NCI-H2029 (cell line): ENCODE results near the gene CEP76.
A peak's percentile ranks its signal among the peaks of the same experiment; 100 is the strongest.
"Not testable (repeated sequence)": the region's sequence is repeated elsewhere in the genome, so short reads cannot be mapped to it uniquely, and the experiment has no call there.

Experiments used
- DNase-seq: peaks from one replicate; lab custom pipeline; 2025; lab: John Stamatoyannopoulos, UW

Gene CEP76

DNA sequence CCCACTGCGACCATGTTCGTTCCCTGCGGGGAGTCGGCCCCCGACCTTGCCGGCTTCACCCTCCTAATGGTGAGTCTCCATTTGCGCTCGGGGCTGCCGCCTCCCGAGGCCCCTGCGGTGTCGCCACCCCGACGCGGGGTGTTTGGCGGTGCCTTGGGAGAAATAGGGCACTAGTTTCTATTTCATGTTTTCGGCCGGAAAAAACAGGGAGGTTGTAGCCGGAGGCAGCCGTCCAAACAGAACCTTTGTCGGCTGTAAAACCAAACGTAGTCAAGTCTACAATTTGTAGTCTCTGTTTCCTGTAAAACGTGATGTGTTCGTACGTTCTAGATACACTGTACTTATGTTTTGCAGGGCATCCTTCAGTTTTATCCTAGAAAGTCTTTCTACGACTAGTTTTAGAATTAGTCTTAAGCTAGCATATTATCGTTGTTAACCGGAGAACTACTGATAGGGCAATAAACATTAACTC lies 609 bp upstream of the CEP76 start:
- no peak for DNase-seq

DNA sequence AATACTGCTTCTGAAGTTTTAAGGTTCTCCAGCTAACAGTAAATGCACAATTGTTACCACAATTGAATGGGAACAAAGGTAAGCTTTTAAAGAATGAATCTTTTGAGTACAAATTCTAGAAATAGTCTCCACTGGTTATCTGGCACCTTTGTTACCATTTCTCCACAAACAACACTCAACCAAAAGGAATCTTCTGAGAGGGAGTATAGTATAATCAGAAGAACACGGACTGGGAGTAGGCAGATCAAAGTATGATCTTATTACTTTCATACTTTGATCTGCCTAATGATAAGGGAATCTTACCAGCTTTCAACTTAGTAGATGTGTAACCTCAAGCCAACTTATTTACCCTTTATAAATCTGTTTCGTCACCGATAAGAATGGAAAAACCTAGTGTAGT lies 1.4 kb downstream of the CEP76 start:
- no peak for DNase-seq

DNA sequence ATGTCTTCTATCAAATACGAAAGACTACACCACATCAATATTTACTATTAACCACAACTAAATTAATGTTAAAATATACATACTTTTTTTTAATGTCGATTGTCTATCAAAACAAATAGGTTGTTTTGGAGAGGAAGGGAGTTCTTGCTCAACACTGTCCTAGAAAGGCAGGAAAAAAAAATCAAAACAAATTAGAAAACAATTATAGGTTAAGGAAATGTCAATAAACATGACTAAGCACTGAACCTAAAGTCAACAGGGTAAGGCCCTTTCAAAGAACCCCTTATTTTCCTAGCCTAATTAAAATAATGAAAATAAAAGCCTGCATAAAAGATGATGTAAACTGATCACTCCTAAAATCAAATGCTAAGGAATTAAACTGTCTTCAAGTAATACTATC lies 2.8 kb downstream of the CEP76 start:
- DNase-seq, result no peak

DNA sequence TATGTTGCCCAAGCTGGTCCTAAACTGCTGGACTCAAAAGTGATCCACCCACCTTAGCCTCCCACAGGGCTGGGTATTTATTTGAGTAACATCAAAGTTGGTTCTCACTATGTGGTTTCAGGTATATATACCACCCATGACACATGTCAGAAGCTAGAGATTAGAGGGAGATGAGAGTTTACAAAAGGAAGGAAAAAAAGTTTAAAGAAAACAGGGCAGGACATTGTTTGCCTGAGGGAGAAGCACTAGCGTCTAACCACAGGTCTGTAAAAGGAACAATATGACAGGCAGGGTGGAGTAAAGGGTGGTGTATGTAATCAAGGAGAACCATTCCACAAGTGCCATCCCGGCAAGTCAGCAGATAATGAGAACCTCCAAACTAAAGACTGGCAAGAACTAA lies 8.5 kb downstream of the CEP76 start:
- DNase-seq, result no peak

DNA sequence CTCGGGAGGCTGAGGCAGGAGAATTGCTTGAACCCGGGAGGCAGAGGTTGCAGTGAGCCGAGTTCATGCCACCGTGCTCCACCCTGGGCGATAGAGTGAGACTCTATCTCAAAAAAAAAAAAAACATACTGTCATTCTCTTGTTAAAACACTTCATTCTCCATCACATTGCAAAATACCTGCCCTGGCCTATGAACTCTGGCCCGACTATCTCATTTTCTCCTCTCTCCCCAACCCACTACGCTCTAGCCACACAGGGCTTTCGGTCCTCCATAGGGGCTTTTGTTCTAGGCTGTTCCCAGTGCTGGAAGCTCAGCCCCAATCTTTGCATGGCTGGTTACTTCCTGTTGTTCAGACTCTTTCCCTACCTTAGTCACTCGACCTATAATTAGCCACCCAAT lies 10.3 kb downstream of the CEP76 start:
- DNase-seq, result no peak

DNA sequence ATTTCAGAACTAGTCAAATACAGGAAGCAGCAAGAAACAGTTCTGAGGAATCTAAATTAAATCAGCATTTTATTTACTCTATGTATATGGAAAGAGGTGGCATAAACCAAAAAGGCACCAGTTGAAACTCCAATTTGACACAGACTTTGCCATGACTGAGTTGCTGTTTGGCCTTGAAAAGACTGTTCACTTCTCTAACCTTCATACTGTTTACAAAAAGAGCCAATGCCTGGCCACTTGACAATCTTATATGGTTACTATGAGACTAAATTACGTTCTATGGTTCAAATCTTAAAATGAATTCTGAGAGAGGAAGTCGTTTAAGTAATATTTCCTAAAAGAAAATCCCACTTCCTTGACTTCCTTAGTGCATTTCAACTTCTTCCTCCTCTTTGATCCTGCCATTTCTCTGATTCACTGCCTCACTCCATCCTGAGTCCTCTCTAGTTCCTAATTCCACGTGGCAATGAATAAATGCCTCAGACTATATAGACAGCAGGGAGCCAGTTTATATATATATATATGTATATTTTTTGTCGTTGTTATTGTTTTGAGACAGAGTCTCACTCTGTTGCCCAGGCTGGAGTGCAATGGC lies 13.2 kb downstream of the CEP76 start:
- no peak for DNase-seq

DNA sequence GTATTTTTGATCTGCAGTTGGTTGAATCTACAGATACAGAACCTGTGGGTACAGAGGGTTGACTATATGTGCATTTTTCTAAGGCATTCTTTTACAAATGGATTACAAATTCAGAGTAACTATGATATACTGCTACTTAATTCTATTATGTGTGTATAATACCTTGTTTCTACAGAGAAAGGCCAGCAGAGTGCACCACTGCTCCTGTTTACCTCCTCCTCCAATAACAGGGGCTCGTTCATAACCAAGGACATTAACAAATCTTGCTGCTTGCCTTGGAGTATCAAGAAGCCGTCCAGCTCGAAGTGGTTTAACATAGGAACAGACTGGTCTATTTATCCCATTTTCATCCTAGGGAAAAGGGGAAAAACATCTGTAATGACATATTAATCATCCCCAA lies 16.4 kb downstream of the CEP76 start:
- DNase-seq, result no peak

DNA sequence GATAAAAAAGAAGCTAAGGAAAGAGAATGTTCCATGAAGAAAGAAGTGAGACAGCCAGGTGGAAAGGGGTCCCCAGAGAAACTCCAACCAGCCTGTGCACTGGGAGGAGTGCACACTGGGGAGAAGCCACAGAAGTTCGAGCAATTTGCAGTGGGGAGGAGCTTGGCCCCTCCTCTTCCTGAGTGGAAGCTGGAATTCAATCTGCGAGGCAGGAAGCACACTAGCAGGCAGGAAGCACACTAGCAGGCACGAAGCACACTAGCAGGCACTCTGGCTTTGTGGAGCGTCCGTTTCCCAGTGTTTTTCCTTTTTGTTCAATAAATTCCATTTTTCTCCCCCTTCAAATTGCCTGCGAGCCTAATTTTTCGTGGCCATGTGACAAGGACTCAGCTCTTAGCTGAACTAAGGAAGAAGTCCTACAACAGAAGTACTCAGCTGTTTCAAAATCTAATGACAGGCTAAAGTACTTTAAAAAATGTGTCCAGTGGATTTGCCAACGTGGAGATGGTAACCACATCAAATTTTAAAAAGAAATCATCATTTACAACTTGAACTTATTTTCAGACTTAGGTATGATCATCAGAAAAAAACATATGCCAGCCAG lies 23.2 kb downstream of the CEP76 start:
- no peak for DNase-seq

DNA sequence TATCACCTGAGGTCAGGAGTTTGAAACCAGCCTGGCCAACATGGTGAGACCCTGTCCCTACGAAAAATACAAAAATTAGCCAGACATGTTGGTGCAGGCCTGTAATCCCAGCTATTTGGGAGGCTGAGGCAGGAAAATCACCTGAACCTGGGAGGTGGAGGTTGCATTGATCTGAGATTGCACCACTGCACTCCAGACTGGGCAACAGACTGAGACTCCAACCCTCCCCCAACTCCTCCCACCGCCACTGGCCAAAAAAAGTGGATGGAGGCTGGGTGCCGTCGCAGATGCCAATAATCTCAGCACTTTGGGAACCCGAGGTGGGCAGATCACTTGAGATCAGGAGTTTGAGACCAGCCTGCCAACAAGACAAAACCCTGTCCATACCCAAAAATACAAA lies 34.5 kb downstream of the CEP76 start:
- DNase-seq, result no peak

DNA sequence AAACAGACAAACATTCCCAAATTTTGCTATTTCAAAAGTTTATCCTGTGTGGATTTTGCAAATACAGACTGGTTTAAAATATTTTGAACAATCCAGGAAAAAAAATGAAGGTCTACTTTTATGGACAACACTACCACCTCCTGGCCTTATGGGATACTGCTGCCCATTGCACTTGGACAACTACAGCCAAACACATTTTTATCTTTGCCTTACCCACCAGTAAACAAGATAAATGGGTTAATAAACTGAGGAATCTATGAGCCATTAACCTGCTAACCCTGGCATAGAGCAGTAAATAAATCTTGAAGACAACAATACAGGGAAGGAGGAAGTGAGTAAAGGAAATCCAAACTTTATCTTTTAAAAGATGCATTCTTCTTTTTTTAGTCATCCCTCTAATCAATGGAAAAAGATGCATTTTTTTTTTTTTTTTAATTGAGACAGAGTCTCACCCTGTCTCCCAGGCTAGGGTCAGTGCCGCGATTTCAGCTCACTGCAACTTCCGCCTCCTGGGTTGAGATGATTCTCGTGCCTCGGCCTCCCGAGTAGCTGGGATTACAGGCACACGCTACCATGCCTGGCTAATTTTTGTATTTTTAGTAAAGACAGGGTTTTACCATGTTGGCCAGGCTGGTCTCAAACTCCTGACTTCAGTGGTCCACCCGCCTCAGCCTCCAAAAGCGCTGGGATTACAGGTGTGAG lies 42.5 kb downstream of the CEP76 start:
- no peak for DNase-seq

DNA sequence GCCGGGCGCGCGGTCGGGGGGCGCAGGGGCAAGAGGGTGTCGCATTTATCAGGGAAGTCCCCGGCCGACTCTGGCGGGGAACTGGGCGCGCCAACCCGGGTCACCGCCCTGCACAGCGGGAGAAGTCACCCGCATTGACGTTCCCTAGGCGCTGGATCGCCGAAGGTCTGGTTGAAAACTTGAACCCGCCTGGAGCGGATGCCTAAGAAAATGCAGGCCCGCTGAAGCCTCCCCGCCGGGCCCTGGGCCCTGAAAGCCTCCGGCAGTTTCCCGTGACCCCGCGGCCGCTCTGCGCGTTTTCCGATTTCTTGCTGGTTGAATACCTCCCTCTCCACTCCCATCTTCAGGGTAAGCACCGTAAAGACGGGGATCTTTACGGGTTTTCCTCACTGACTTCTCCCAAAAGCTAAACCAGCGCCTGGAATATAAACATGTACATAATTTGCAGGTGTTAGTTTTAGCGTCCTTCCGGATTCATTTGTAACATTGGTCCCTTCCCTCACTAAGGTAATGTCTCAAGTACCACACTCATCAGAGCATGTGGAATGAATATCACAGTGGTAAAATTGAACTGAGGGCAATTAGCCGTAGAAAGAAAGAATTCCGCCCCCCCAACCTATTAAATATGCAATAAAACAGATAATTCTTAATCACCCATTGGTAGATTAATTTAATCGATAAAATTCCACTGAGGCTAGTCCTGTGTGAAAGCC lies 43.9 kb downstream of the CEP76 start:
- no peak for DNase-seq

DNA sequence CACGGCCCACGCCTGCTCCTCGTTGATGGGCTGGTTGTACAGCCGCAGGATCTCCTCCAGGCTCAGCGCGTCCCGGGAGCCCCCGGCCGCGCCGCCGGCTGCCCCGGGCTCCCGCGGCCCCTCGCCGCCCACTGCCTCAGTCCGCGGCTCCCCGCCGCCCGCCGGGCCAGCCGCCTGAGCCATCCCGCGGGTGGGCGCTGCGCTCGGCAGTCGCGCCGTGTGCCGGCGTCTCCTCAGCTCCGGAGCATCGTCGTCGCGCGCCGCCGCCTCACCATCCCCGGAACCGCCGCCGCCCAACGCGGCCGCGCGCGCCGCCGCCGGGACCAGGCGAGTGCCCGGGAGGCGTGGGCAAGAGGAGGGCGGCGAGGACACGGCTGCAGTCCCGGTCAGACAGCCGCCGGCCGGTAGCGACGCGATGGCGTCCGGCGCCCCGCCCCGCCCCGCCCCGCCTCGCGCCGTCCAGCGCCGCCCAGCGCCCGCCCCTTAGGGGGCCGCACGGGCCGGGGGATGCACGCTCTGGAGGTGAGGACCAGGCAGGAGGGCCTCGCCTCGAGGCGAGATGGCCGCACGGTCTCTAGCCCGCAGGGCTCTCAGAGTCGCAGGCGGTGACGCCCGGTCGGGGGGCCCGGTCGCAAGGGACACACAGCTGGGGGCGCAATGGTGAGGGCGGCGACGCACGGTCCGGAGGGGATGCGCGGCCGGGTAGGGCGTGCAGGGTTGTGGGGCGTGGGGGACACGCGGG lies 44.7 kb downstream of the CEP76 start, which contains the start of gene SPIRE1:
Gene SPIRE1 (minus strand): TSS at position 424 of the 742 bp plus-strand sequence. CDS start 241 bp downstream, at position 183.
- DNase-seq, result peak; percentile 22

DNA sequence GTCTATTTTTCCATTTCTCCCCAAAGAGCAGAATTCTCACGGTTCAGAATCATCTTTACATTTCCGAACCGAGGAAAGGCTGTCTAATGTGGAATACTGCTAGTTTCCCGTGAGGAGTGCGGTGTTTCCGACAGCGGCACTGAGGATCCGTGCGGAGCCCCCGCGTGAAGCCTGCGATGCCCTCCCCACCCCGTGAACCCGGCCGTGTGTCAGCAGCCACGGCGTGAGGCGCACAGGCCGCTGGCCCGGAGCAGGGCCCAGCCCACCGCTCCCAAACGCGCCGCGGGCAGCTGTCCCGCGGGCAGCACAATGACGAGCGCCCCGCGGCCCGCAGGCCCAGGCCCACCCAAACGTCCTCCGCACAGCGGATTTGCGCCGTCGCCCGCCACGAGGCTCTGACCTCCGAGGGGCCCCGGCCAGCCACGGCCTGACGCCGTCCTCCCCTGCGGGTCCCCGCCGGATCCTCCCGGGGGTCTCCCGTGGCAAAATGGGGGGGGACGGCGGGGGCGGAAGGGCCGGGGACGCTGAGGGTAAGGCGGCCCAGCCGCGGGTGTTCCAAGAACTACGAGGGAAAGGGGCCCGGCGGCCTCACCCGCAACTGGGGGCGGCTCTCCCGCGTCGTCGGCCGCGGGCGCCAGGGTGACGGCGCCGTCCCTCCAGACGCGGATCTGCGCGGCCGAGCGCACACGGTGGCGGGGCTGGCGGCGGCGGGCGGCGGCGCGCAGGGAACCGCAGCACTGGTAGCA lies 45.4 kb downstream of the CEP76 start:
- no peak for DNase-seq

DNA sequence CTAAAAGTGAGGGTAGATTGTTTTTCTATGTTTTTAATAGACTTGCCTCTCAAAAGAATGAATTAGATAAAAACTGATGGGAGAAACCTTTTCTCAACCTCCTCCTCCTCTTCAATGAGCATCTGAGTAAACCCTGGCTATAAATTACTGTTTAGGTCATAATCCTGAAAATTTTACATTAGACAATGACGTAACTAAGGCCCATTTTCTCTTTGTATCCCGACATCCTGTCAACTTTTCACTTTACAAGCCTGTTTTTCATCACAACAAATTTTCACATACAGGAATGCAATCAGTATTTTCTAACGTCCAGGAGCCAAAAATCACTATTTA lies 46.0 kb downstream of the CEP76 start:
- DNase-seq, result no peak

DNA sequence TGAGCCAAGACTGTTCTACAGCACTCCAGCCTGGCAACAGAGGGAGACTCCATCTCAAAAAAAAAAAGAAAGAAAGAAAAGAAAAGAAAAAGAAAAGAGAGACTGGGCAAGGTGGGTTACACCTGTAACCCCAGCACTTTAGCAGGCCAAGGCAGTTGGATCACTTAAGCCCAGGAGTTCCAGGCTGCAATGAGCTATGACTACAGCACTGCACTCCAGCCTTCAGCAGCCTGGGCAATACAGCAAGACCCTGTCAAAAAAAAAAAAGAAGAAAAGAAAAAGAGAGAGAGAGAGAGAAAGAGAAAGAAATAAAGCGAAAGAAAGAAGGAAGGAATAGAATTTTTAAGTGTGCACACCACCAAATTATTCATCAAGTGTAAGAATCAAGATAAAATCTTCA lies 47.6 kb downstream of the CEP76 start:
- DNase-seq, result no peak

DNA sequence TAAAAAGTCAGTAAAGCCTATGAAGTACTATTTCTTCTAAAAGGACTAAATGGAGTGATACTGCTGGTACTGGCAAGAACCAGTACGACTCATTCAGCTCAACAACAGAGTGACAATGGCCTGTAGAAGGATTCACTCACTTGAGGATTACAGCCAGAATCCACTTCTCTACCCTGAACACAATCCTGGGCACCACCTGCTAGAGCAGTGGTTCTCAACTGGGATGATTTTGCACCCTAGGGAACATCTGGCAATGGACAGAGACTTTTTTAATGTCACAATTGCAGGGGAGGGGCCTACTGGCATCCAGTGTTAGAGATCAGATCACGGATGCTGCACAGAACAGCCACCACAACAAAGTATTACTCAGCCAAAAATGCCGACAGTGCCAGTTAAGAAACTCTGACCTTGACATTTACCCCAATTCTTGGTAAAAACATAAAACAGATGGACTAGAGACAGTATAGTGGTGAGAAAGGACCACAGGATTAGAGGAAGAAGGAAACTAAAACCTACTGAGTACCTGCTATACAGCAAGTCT lies 49.6 kb downstream of the CEP76 start:
- DNase-seq, result no peak

DNA sequence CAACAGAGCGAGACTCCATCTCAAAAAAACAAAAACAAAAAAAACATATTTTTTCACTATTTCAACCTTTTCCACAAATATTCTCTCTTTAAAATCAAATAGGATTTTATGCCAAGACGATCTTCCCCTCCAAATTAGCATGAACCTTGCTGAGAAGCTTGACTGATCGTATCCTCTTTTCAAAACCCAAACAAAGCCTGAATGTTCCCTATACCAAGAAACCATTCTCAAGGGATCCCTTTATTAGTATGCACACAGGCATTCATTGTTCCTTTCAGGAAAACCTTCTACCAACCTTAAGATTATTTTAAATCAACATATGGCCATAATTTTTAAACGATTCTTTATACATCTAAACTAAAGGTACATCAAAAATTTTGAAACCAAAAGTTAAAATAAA lies 50.9 kb downstream of the CEP76 start:
- no peak for DNase-seq

DNA sequence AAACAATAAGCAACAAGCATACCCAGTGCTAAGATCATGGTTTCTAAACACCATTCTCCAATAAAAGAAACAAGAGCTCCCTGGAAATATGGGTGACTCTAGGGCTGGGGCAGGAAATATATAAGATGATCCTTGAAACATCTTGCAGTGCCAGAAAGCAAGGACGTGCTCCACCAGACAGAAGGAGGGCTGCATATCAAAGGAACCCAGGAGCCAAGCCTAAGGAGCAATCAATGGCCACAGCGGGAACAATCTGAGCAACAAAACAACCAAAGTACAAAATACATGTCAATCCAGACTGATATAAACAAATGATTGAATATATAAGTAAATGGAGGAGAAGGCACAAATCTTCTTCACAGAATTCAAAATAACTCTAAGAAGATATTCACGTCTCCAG lies 54.8 kb downstream of the CEP76 start:
- no peak for DNase-seq

DNA sequence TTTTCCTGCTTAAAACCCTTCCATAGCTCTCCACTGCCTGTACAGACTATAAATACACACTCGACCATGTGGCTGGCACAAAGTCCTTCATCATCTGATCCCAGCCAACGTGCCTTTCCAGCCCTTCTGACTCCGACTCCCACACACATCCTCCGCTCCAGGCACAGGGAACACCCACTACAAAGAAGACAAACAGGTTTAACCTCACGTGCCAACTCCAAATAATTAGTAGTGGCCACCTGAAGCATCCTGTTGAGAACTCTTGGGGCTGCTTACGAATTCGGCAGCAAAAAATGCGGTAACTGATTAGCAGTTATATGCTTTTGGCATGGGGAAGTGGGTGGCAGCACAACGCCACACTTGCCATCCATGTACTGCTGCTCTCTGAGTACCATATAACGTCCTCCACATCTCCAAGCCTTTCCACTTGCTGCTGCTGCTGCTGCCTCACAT lies 56.7 kb downstream of the CEP76 start:
- DNase-seq, result peak; percentile 81

DNA sequence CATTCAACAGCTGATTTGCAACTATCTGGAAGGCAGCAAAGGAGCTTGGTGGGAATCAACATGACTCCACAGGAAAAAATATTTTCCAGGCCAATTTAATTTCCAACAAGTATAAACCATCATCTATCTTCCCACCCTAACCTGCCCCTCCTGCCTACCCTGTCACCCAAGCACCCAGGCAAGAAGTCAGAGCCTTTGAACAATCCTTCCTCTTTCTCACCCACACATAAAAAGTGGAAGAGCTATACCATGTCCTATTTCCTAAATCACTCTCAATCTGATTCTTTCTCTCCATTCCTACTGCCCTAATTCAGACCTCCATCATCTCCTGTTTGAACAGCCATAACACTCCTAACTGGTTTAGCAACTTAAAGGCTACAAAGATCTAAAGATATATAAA lies 57.3 kb downstream of the CEP76 start:
- DNase-seq, result no peak

DNA sequence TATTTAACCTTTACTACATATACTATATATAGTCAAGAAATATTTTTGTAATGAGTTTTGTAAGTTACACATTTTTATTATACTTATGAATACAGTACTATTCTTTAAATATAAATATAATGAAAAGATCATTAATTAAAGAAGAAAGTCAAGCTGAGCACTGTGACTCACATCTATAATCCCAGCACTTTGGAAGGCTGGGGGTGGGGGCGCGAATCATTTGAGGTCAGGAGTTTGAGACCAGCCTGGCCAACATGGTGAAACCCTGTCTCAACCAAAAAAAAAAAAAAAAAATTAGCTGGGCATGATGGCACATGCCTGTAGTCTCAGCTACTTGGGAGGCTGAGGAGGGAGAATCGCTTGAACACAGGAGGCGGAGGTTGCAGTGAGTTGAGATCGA lies 58.8 kb downstream of the CEP76 start:
- not testable (repeated sequence) for DNase-seq
